HG03196 (cell line): ENCODE results near the gene SPOP.
"Not testable (repeated sequence)": the region's sequence is repeated elsewhere in the genome, so short reads cannot be mapped to it uniquely, and the experiment has no call there.

ENCODE experiments used
- ATAC-seq: cut with Tn5 transposase; IDR thresholded peaks from one replicate; pipeline ENCODE4 v1.9.1; 2021; ENCODE audit not compliant: unreplicated experiment

Gene SPOP

GRCh38 chr17:49659661-49660382 is 18.1 kb downstream of the SPOP start:
- ATAC-seq = no peak

DNA sequence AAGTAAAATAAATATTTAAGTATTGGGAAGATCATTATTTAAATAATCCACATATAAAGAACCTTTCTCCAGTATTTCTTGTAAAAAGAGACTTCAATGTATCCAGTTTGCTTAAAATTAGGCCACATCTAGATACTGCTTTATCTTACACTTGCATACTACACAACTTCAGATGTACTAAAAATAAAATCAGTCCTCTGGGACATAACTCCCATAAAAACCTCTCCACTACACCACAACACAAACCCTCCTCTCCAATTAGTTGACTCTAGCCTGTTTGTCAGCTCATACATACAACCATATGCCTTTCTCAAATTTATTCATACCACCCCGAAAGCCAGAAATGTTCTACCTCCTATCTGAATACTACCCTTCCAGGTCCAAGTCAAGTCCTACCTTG is 21.6 kb downstream of the SPOP start:
- no peak for ATAC-seq

DNA sequence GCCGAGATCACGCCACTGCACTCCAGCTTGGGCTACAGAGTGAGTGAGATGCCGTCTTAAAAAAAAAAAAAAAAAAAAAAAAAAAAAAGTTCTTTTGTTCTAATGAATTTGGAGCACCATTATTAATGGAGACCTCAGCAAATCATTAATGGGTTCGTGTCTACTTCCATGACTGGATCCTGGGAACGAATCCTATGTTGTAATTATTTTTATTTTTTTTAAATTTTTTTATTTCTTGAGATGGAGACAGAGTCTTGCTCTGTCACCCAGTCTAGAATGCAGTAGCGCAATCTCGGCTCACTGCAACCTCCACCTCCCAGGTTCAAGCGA is 30.7 kb downstream of the SPOP start:
- no peak for ATAC-seq

- peak; percentile 77 for ATAC-seq
Measured at GRCh38 chr17:49646391-49647255, 31.3 kb downstream of the SPOP start.

DNA sequence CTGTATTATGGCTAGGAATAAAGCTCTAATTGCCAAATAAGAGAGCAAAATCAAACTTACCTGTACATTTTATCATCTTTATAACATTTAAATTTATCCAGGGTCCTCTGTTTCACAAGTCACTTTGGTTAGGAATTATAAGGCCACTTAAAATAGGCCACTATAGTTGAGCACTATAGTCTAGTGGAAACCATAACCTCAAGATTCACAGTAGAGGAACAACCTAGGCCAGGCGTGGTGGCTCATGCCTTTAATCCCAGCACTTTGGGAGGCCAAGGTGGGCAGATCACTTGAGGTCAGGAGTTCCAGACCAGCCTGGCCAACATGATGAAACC is 31.9 kb downstream of the SPOP start:
- ATAC-seq = not testable (repeated sequence)

- no peak for ATAC-seq
Measured at GRCh38 chr17:49645654-49646053, 32.2 kb downstream of the SPOP start.

GRCh38 chr17:49640556-49640955 is 37.3 kb downstream of the SPOP start:
- ATAC-seq = no peak

GRCh38 chr17:49638818-49639217 is 39.1 kb downstream of the SPOP start:
- no peak for ATAC-seq

DNA sequence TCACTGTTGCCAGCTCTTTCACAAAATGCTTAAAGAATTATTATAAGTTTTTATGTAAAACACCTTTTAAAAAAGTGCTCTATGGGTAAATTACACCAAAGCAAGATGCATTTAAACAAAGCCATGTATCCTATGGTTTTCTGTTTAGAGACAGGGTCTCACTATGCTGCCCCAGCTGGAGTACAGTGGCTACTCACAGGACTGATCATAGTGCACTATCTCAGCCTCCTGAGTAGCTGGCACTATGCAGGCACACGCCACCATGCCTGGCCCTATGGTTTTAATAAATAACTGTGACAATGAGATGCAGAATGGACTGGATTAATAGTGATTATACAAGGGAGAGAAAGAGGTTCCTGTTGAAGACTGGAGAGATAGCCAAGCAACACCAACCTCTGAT is 40.2 kb downstream of the SPOP start:
- no peak for ATAC-seq

GRCh38 chr17:49637050-49637449 is 40.8 kb downstream of the SPOP start:
- ATAC-seq = no peak

- ATAC-seq = no peak
Measured at GRCh38 chr17:49635121-49635520, 42.8 kb downstream of the SPOP start.

DNA sequence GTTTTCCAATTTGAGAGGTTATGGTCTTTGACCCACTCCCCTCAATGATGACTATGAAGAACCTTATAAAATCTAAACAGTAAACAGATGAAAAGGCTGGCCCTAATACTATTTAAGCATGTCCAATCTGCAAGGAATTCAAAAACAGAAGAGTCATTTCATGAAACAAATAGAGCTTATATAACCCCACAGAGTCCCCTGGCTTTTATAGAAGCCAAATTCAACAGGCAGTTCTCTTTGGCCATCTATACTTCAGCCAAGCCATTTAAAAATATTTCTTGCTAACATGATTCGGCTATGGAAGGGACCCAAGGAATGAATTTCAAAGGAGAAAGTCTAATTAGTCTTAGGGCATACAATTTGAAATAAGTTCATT is 43.4 kb downstream of the SPOP start:
- no peak for ATAC-seq

DNA sequence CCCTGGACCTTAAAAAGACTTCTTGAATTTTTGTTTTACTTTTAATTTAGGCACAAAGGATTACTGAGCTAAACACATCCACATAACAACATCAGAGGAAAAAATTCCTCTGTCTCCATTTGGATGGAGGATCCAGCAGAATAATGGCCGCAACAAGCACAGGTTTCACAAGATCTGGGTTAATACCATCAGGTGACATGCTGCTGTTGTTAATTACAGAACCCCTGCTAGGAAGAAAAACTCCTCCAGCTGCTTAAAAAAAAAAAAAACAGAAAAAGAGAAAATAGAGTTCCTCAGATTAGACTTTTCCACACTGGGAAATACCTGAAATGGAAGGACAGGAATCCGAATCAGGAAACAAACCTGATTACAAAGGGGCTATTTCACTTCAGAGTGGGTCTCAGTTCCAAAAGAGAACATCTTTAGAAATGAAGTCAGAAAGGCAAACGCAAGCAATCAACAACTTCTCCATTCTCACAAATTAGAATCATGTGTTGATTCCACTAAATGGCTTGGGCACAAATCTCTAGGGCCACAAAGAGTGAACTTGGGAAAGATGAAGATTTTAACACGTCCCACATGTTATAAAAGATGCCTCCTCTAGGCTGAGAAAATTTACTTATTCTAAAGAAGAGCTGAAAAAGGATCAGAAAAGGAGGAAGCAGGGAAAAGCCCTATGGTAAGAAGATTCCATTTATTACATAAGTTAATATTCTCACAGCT is 44.0 kb downstream of the SPOP start:
- ATAC-seq = no peak

- no peak for ATAC-seq
Measured at GRCh38 chr17:49633250-49633649, 44.6 kb downstream of the SPOP start.

GRCh38 chr17:49632201-49632600 is 45.7 kb downstream of the SPOP start:
- ATAC-seq = no peak

DNA sequence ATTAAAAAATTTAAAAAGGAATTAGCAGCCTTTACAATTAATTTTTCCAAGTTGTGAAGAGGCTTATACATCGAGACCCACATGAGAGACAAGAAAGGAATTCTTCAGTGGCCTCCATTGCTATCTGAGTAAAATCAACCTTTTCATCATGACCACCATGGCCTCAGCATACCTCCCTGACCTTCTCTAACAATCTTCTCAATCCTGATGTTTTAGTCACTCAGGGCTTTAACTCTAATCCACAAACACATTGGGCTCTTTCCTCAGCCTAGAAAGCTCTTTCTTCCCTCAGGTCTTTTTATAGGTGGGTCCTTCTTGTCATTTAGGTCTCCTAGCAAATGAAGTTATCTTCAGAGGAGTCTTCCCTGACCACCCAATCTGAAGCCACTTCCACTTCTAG is 46.4 kb downstream of the SPOP start:
- no peak for ATAC-seq

DNA sequence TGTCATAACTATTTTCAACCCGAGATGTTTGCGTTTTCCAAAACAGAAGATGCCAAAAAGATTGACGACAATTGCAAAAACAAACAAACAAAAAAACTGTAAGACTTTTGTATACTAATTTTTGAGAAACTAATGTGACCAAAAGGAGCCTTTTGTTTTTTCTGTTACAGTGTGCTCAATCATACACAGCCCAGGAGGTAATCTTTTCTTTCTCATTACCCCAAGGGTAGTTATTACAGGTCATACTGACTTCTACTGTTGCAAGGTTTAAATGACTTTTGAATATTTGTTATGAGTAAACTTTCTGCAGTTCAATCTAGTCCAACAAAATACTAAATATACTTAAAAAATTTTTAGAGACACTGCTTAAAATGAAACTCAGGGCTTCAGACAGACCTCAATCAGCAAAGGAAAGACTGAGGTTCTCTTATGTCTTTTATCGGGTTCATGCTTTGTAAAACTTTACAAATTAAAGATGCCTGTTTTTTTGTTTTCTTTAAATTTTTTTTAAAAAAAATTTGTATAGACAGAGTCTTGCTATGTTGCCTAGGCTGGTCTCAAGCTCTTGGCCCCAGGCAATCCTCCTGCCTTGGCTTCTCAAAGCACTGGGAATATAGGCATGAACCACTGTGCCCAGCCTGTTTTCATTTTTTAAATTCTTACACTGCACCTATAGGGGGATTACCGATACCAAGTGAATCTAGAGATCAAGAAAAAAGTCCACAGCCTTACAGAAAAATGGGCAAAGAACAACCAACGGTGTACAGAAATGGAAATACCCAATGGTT is 47.6 kb downstream of the SPOP start:
- no peak for ATAC-seq

GRCh38 chr17:49629447-49629846 is 48.5 kb downstream of the SPOP start:
- ATAC-seq = no peak

GRCh38 chr17:49624896-49625295 is 53.0 kb downstream of the SPOP start:
- ATAC-seq = no peak

GRCh38 chr17:49621946-49622529 is 55.9 kb downstream of the SPOP start:
- no peak for ATAC-seq

DNA sequence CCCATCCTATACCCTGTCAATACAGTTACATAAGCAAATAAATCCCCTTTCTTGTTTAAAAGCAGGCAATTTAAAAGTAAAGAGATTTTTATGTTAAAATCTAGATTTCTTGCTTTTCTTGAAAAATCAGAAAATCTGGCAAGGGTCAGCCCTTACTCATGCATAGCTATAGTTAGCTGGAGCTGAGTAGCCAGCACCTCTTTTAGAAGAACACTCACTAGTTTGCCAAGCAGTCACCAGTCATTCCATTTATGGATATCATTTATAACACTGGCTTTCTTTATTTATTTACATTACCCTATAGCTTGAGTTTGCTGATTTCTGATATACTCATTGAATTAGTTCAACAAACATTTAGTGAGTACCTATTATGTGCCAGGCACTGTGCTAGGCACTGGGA is 56.5 kb downstream of the SPOP start:
- no peak for ATAC-seq
